GM12892 (cell line): ENCODE results near the gene TNFRSF1B.

Source experiments
- POLR2A ChIP-seq: IDR thresholded peaks from 2 replicates; pipeline ENCODE4 v1.6.1; 2011; ENCODE audit warnings: low read depth, low read length, control low read depth
- POLR2AphosphoS5 ChIP-seq: IDR thresholded peaks from 2 replicates; pipeline ENCODE4 v1.6.1; 2011; ENCODE audit warnings: low read depth, low read length, control low read depth
- TAF1 ChIP-seq: IDR thresholded peaks from 2 replicates; pipeline ENCODE4 v1.6.1; 2011; ENCODE audit warnings: low read depth, mild to moderate bottlenecking, control low read depth, low read length, borderline replicate concordance

DNA sequence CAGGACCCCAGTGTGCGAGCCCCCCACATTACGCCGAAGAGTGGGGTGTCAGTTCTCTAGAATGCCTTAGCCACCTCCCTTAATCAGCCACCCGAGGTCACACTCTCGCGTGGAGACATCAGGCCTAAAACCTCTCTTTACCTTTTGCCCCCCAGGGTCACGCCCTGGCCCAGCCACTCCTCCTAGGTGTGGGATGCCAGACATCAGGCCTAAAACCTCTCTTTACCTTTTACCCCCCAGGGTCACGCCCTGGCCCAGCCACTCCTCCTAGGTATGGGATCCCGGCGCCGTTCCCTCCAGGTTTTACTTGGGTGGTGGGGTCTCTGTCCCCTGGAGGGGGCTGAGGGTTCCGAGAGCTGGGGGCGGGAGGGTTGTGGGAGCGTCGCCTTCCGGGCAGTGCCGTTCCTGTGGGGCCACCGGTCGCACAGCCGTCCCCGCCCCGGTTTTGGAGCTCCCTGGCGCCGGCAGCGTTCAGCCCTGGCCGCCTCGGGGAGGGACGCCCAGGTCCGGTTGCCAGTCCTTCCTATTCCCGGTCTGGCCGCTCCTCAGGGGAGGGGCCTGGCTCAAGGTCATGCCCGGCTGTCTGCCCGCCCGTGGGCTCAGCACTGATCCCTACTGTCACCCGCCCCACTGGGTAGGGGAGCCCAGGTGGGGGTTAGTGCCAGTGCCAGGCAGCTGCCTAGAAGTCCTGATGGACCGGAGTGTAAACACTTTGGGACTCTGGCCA is 63.9 kb downstream of the TNFRSF1B start:
- TF ChIP-seq POLR2A (no peak), TAF1 (no peak), POLR2AphosphoS5 (no peak)
